B cell (primary cell): ENCODE results near the gene SLC7A6OS. TPM values are rescaled to one million over a fixed set of nuclear protein-coding genes. Genes with fewer than 3 reads are reported as not detected.

Experiments
- ATAC-seq: fragments of 200-7000 bp; cut with Tn5 transposase; one replicate; pipeline ENCODE4 v1.10.0; 2021; ENCODE audit warnings: low read depth, mild to moderate bottlenecking, moderate number of reproducible peaks, moderate library complexity
- CTCF ChIA-PET: fragments of 350-600 bp; sonication (Branson Sonifier 250); formaldehyde crosslinking; loops from one replicate; lab custom pipeline; 2021; ENCODE audit warnings: antibody characterized with exemption, inconsistent platforms; lab: Charles Lee
- POLR2A ChIA-PET: fragments of 350-600 bp; sonication (Branson Sonifier 250); formaldehyde crosslinking; loops from one replicate; lab custom pipeline; 2021; ENCODE audit warnings: antibody characterized with exemption; lab: Charles Lee
- DNase-seq: peaks from one replicate; pipeline ENCODE4 v3.0.0; 2013
- H2AFZ ChIP-seq: 2 replicates; pipeline ENCODE4 v1.6.1; 2012; ENCODE audit warnings: mild to moderate bottlenecking, low read depth, low read length; ENCODE audit not compliant: insufficient read depth, poor library complexity, severe bottlenecking
- H3K27ac ChIP-seq, 2 donors: 1 replicate in 1 of 2; 2 replicates in 1 of 2; pipeline ENCODE4 v1.5.1; 2012 to 2013; ENCODE audit warnings: low read length in 2 of 2, mild to moderate bottlenecking in 2 of 2, moderate library complexity in 1 of 2
- H3K27me3 ChIP-seq, 4 experiments: fragments of 200-600 bp in 1 of 4; sonication (generic) in 1 of 4; replicated peaks in 1 of 4; 1 replicate in 2 of 4; 2 replicates in 2 of 4; pipeline versions ENCODE4 v1.6.1 to v1.7.0; 2013 to 2016; ENCODE audit warnings: low read length in 3 of 4, mild to moderate bottlenecking in 2 of 4, mixed read lengths in 1 of 4, moderate library complexity in 1 of 4; ENCODE audit not compliant: insufficient read depth in 4 of 4, control insufficient read depth in 3 of 4; ENCODE audit errors: control extremely low read depth in 1 of 4
- H3K36me3 ChIP-seq, 2 experiments: replicated peaks in 1 of 2; 1 replicate in 1 of 2; 2 replicates in 1 of 2; pipeline versions ENCODE4 v1.6.1 to v1.7.1; 2013; ENCODE audit warnings: low read length in 1 of 2; ENCODE audit not compliant: insufficient read depth in 2 of 2, control insufficient read depth in 1 of 2; ENCODE audit errors: control extremely low read depth in 1 of 2, extremely low read depth in 1 of 2
- H3K4me1 ChIP-seq, 2 donors: fragments of 200-600 bp in 1 of 2; sonication (generic) in 1 of 2; 1 replicate in 1 of 2; 2 replicates in 1 of 2; pipeline versions ENCODE4 v1.5.1 to v1.6.1; 2013 to 2017; ENCODE audit warnings: low read length in 2 of 2; ENCODE audit not compliant: control insufficient read depth in 2 of 2, insufficient read depth in 2 of 2
- H3K4me2 ChIP-seq: replicated peaks from 2 replicates; pipeline ENCODE3; 2012; ENCODE audit warnings: mild to moderate bottlenecking, low read depth, low read length; ENCODE audit not compliant: poor library complexity, severe bottlenecking
- H3K4me3 ChIP-seq, 5 experiments: fragments of 200-600 bp in 1 of 5; sonication (generic) in 1 of 5; 1 replicate in 3 of 5; 2 replicates in 2 of 5; pipeline versions ENCODE4 v1.5.1 to v1.7.0; 2011 to 2016; ENCODE audit warnings: low read length in 4 of 5, mild to moderate bottlenecking in 4 of 5, low read depth in 2 of 5, control low read depth in 1 of 5, moderate library complexity in 1 of 5; ENCODE audit not compliant: insufficient read depth in 1 of 5; ENCODE audit errors: control extremely low read depth in 1 of 5, extremely low read depth in 1 of 5
- H3K79me2 ChIP-seq: fragments of 200-600 bp; sonication (generic); one replicate; pipeline ENCODE4 v1.6.0; 2016; ENCODE audit warnings: low read length; ENCODE audit not compliant: control insufficient read depth, insufficient read depth
- H3K9ac ChIP-seq: fragments of 200-600 bp; sonication (generic); 2 replicates; pipeline ENCODE4 v1.6.1; 2017; ENCODE audit warnings: mild to moderate bottlenecking, low read length, moderate library complexity
- H3K9me3 ChIP-seq, 3 donors: one replicate each; pipeline versions ENCODE4 v1.6.1 to v1.7.1; 2013; ENCODE audit warnings: low read length in 2 of 3; ENCODE audit not compliant: control insufficient read depth in 2 of 3, insufficient read depth in 1 of 3; ENCODE audit errors: control extremely low read depth in 1 of 3
- H4K20me1 ChIP-seq: 2 replicates; pipeline ENCODE4 v1.6.0; 2012; ENCODE audit warnings: mild to moderate bottlenecking, low read length; ENCODE audit not compliant: insufficient read depth, control insufficient read depth, poor library complexity, severe bottlenecking
- H3K27ac Mint-ChIP-seq: one replicate; pipeline ENCODE4 v1.8.0; 2021; ENCODE audit warnings: mixed read lengths
- H3K27me3 Mint-ChIP-seq: one replicate; pipeline ENCODE4 v1.8.0; 2021; ENCODE audit warnings: mixed read lengths
- H3K4me1 Mint-ChIP-seq: one replicate; pipeline ENCODE4 v1.8.0; 2021; ENCODE audit warnings: mixed read lengths
- H3K4me3 Mint-ChIP-seq: one replicate; pipeline ENCODE4 v1.8.0; 2021; ENCODE audit warnings: mixed read lengths
- H3K9me3 Mint-ChIP-seq: one replicate; pipeline ENCODE4 v1.8.0; 2022; ENCODE audit warnings: mixed read lengths; ENCODE audit not compliant: insufficient read depth
- CTCF ChIP-seq: fragments of 200-600 bp; IDR thresholded peaks from one replicate; pipeline ENCODE4 v1.8.0; 2022; ENCODE audit warnings: antibody characterized with exemption, mild to moderate bottlenecking
- EZH2 ChIP-seq: IDR thresholded peaks from 2 replicates; pipeline ENCODE4 v1.6.1; 2012; ENCODE audit warnings: borderline replicate concordance, low read depth, mild to moderate bottlenecking, moderate library complexity, low read length; ENCODE audit not compliant: insufficient read depth, poor library complexity, severe bottlenecking
- WGBS: methylation state at CpG from one replicate; pipeline ENCODE4 v1.1.5; 2013; ENCODE audit warnings: missing lambda C conversion rate; ENCODE audit not compliant: insufficient coverage; 5-methylcytosine and 5-hydroxymethylcytosine counted together
- intact Hi-C: fragments of 100-400 bp; cut with micrococcal nuclease; formaldehyde crosslinking; loops from one replicate; pipeline ENCODE4 v1.10.0; 2022
- polyA plus RNA-seq: library from polyadenylated mRNA; depleted of rRNA; stranded (reverse); fragments of >200 nt; gene quantifications from 2 replicates; pipeline ENCODE4 v1.2.3, GENCODE V29; 2012
- total RNA-seq, 2 donors: library from RNA; stranded (reverse); fragments of 120-200 nt in 1 of 2; gene quantifications; 1 replicate in 1 of 2; 2 replicates in 1 of 2; pipeline versions ENCODE4 v1.2.3 to v1.2.4, GENCODE V29; 2013 to 2022

The SLC7A6OS gene
- total and polyA plus RNA-seq, 2 donors (not counting 1 experiment from before 2014, with no cell fraction given), result 9.9 to 54.1 TPM

GRCh38 chr16:68251832-68252231 lies 58.9 kb downstream of the SLC7A6OS start:
- Histone ChIP-seq H3K27ac (peak overlapping the region; percentile 58 to 62), H3K79me2 (peaks cover 28% of the 10 kb centered on the region), H3K27me3 (no peaks in the 10 kb centered on the region), H3K4me2 (peak overlapping the region; percentile 46), H3K9ac (no peak overlapping the region), H3K9me3 (no peaks in the 10 kb centered on the region), H4K20me1 (no peaks in the 10 kb centered on the region), H2AFZ (peak overlapping the region; percentile 10), H3K36me3 (peaks cover 0 to 20% of the 10 kb centered on the region in 2 experiments), H3K4me3 (no peak overlapping the region), H3K4me1 (peaks cover 26 to 27% of the 10 kb centered on the region in 2 donors)
- WGBS, result 17% methylated on average over 1 of the region's 5 CpGs
- H3K27me3 Mint-ChIP-seq, result no peaks in the 10 kb centered on the region
- DNase-seq (no peak), ATAC-seq (peak; percentile 73)
- peaks cover 24% of the 10 kb centered on the region for H3K4me1 Mint-ChIP-seq
- peak overlapping the region; percentile 21 for H3K27ac Mint-ChIP-seq
- CTCF ChIA-PET, result interaction anchor here (0.6 to 15.1 kb wide), 5 partner anchors 10 to 644 kb away, joined by 3 to 554 read pairs (median 3); partner anchors contain the start of gene SLC7A6
- POLR2A ChIA-PET, result interaction anchor here (0.6 to 1.0 kb wide), 2 partner anchors 9 to 15 kb away, joined by 3 to 6 read pairs; no protein-coding TSS in a partner anchor
- intact Hi-C loops, result no loop called here
- H3K4me3 Mint-ChIP-seq, result no peak overlapping the region
- TF ChIP-seq CTCF (no peak), EZH2 (no peak)
- no peaks in the 10 kb centered on the region for H3K9me3 Mint-ChIP-seq

- intact Hi-C loops, result no loop called here
- POLR2A ChIA-PET, result interaction anchor here (0.6 kb wide), 1 partner anchor 609 kb away, joined by 4 read pairs; no protein-coding TSS in a partner anchor
- Histone ChIP-seq H3K27ac (no peak overlapping the region), H4K20me1 (peaks cover 6% of the 10 kb centered on the region), H3K27me3 (no peaks in the 10 kb centered on the region), H3K36me3 (peaks cover 0 to 20% of the 10 kb centered on the region in 2 experiments), H3K79me2 (peaks cover 37% of the 10 kb centered on the region), H3K4me1 (peaks cover 31 to 33% of the 10 kb centered on the region in 2 donors), H3K4me3 (no peak overlapping the region), H3K4me2 (no peak overlapping the region), H3K9me3 (no peaks in the 10 kb centered on the region), H2AFZ (no peak overlapping the region), H3K9ac (no peak overlapping the region)
- H3K27me3 Mint-ChIP-seq, result no peaks in the 10 kb centered on the region
- TF ChIP-seq EZH2 (no peak), CTCF (no peak)
- H3K4me1 Mint-ChIP-seq, result peaks cover 30% of the 10 kb centered on the region
- H3K4me3 Mint-ChIP-seq, result no peak overlapping the region
- 93% methylated on average over 4 of the region's 6 CpGs for WGBS
- CTCF ChIA-PET, result interaction anchor here (5.7 to 15.1 kb wide), 2 partner anchors 11 to 77 kb away, joined by 65 to 554 read pairs; partner anchors contain the start of gene SLC7A6
- DNase-seq (no peak), ATAC-seq (no peak)
- no peaks in the 10 kb centered on the region for H3K9me3 Mint-ChIP-seq
- peak overlapping the region; percentile 10 for H3K27ac Mint-ChIP-seq
These were observed 59.8 kb downstream of the SLC7A6OS start for GRCh38 chr16:68250951-68251350.
